D721Med (cell line): Measurements from ENCODE around the gene IL24.

Experiments used
- DNase-seq: peaks from one replicate; pipeline ENCODE4 v3.0.0; 2011; ENCODE audit warnings: low spot score; ENCODE audit not compliant: insufficient read length
- FAIRE-seq: peaks from 2 replicates; lab custom pipeline; 2011; peaks lifted over from hg19 to GRCh38; lab: Jason Lieb, UNC
- TF ChIP-seq, protein P1 (sequence below): IDR thresholded peaks from 2 replicates; pipeline ENCODE4 v1.5.1; 2012; ENCODE audit warnings: mild to moderate bottlenecking, control low read depth; ENCODE audit not compliant: insufficient read depth; ENCODE audit errors: missing control alignments

Gene IL24

DNA sequence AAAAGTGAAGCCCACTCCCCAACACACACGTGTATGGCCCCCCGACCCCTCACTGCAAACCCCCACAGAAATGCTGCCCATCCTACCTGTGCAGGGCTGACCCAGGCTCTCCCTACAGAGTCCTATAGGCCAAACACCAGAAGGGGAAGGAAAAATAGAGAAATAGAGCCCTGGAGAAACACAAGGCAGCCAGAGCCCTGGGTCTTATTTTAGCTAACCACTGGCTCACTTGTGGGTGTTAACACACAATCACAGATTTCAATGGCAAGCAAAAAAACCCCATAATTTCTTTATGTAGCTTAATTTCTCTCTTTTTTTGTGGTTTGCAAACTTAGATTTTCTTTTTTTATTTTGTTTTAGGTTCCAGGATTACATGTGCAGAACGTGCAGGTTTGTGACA is 50.0 kb downstream of the IL24 start:
- FAIRE-seq (no peak), DNase-seq (no peak)
- TF ChIP-seq, protein P1, sequence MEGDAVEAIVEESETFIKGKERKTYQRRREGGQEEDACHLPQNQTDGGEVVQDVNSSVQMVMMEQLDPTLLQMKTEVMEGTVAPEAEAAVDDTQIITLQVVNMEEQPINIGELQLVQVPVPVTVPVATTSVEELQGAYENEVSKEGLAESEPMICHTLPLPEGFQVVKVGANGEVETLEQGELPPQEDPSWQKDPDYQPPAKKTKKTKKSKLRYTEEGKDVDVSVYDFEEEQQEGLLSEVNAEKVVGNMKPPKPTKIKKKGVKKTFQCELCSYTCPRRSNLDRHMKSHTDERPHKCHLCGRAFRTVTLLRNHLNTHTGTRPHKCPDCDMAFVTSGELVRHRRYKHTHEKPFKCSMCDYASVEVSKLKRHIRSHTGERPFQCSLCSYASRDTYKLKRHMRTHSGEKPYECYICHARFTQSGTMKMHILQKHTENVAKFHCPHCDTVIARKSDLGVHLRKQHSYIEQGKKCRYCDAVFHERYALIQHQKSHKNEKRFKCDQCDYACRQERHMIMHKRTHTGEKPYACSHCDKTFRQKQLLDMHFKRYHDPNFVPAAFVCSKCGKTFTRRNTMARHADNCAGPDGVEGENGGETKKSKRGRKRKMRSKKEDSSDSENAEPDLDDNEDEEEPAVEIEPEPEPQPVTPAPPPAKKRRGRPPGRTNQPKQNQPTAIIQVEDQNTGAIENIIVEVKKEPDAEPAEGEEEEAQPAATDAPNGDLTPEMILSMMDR = no peak

DNA sequence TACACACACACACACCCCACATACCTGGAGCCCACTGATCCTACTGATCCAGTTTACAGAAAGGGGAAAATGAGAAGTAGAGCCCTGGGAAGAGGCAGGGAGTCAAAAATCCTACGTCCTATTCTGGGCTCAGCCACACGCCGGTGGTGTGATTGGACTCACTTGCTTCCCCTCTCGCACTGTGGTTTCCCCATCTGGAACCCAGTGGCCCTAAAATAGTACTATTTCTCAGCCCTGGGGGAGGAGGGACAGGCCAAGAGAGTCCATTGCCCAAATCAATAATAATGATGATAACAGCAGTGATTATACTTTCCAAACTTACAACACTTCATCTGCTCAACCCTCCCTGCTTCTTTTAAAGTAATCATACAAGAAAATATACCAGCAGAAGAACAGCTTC is 52.0 kb downstream of the IL24 start:
- FAIRE-seq (no peak), DNase-seq (no peak)
- TF ChIP-seq, protein P1 = no peak

DNA sequence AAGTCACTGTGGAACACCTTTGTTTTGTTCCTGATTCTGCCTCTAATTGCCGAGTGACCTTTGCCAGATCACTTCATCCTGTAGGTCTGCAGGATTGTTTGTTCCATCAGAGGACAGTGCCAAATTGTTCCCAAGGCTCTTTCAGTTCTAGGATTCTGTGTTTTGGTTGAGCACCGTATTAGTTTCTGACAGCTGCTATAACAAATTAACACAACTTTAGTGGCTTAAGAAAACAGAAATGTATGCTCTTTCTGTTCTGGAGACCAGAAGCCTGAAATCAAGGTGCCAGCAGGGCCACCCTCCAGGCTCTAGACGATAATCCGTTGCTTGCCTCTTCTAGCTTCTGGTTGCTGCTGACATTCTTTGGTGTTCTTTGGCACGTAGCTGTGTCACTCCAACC is 52.4 kb downstream of the IL24 start:
- TF ChIP-seq, protein P1 = no peak
- no peak for FAIRE-seq
- DNase-seq = no peak

DNA sequence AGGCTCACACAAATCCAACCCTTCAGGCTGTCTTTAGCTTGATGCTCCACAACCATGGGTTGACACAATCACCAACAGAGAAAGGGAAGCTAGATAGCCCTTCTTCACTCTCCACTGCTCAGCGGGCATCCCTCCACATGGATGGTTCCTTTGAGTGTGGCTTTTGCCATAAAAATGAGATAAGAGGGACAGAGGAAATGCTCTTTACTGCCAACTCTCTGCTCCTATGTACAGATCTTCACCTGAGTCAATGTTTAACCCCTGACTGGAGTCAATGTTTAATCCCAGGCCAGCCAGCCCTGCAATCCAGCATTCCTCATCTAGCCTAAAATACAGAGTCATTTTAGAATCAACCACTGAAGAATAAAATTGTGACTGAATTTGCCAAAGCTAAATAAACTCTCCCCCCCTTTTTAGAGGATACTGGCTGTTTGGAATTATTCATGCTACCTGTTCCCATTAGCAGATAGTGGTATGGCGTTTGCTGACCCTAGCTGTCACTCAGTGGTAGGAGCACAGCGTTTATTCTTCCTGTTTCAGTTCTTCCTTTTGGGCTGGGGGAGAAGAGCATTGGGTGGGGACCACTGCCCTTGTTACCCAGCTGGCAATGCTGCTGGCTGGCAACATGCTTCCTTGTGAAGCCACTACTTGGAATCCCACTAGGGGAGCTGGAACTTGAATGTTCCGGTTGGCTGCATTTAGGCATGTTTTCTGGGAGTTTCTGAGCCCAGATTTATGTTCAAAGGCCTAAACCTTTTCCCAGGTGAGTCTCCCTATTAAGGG is 54.3 kb downstream of the IL24 start:
- TF ChIP-seq, protein P1 = no peak
- FAIRE-seq (no peak), DNase-seq (no peak)

DNA sequence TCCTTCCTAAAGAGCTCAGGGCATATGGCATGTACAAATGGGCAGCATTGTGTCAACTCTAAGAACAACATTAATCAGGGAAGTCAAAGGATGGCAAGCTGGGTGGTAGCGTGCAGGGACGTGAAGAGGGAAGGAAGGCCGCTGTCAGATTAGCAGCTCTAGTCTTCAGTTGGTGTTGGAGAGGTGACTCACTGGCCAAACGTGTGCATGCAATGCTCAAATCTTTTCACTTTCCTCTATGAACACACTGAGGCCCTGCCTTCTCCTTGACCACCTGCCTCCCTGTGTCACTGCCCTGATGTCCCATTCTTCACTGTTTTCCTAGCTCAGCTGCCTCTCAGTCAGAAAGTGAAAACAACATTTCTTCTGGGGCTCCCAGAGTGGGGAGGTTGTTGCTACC is 54.9 kb downstream of the IL24 start:
- FAIRE-seq (no peak), DNase-seq (no peak)
- TF ChIP-seq, protein P1 = no peak

DNA sequence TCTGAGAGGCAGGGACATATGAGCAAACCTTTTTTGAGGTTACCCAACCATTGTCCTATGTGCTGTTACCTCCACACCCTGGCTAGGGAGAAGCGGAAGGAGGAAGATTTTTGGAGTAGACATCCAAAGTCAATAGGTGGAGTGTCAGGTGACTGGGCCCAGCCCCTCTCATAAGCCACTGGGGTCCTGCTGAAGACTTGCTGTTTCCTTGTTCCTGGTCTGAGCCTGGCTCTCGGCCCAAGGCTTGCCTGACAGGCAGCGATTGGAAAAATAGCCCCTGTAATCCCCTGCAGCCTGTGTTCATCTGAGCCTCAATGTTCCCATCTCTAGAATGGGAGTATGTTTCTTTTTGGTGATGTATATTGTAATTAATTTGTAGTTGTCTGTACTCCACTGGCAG is 55.9 kb downstream of the IL24 start:
- no peak for FAIRE-seq
- DNase-seq = no peak
- TF ChIP-seq, protein P1 = no peak

DNA sequence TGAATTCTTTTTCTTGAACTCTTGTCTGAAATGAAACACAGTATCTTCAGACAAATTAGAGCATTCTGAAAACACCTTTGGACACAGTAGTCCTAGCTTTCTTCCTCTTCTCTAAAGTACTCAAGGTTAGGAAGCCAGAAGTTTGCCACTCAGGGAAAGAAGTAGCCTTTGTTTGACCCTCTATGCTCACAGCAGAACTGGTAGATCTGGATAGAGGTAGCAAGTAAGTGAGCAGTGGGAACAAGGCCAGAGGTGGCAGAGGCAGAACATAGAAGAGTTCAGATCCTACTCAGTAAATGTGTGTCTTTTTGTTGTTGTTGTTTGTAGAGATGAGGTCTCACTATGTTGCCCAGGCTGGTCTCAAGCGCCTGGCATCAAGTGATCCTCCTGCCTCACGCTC is 56.4 kb downstream of the IL24 start:
- FAIRE-seq (no peak), DNase-seq (no peak)
- TF ChIP-seq, protein P1 = no peak
